IMR-90 (cell line): ENCODE measurements around the gene EVI2A. TPM values are rescaled to one million over a fixed set of nuclear protein-coding genes. Genes with fewer than 3 reads are reported as not detected.

ENCODE experiments used
- ATAC-seq: fragments of 200-7000 bp; cut with Tn5 transposase; 2 replicates; pipeline ENCODE4 v1.9.1; 2020; ENCODE audit warnings: low read depth, mild to moderate bottlenecking, moderate library complexity
- BruUV-seq: library from RNA; stranded (reverse); fragments of 400-500 nt; replicated peaks from 2 replicates; lab custom pipeline; 2021; lab: Mats Ljungman, UMichigan
- CTCF ChIA-PET: fragments of 300-600 bp; formaldehyde crosslinking; extraction: SDS; loops from one replicate; lab custom pipeline; 2021; ENCODE audit warnings: antibody characterized with exemption; lab: Yijun Ruan, JAX
- POLR2A ChIA-PET: fragments of 300-600 bp; sonication (Branson Sonifier 250); formaldehyde crosslinking; loops from one replicate; lab custom pipeline; 2022; ENCODE audit warnings: antibody characterized with exemption; ENCODE audit not compliant: unreplicated experiment; lab: Charles Lee
- DNase-seq: peaks from one replicate; pipeline ENCODE4 v3.0.0; 2013
- H2AFZ ChIP-seq: replicated peaks from 2 replicates; pipeline ENCODE3; 2013; ENCODE audit warnings: low read length, mild to moderate bottlenecking; ENCODE audit not compliant: poor library complexity
- H2AK5ac ChIP-seq: 2 replicates; pipeline ENCODE4 v1.6.1; 2013; ENCODE audit warnings: low read depth, low read length, inconsistent platforms
- H2AK9ac ChIP-seq: replicated peaks from 2 replicates; pipeline ENCODE3; 2013; ENCODE audit warnings: mild to moderate bottlenecking, low read depth, low read length, moderate library complexity; ENCODE audit not compliant: poor library complexity
- H2BK120ac ChIP-seq: 2 replicates; pipeline ENCODE4 v1.6.1; 2013; ENCODE audit warnings: low read depth, low read length, inconsistent platforms
- H2BK15ac ChIP-seq: 3 replicates; pipeline ENCODE4 v1.6.1; 2013; ENCODE audit warnings: low read depth, low read length, inconsistent platforms
- H2BK20ac ChIP-seq: 2 replicates; pipeline ENCODE4 v1.6.1; 2013; ENCODE audit warnings: low read depth, mild to moderate bottlenecking, inconsistent platforms, low read length, moderate library complexity
- H2BK5ac ChIP-seq: 2 replicates; pipeline ENCODE4 v1.6.1; 2013; ENCODE audit warnings: mild to moderate bottlenecking, low read depth, low read length, inconsistent platforms; ENCODE audit not compliant: poor library complexity, severe bottlenecking
- H3K14ac ChIP-seq: replicated peaks from 2 replicates; pipeline ENCODE4 v1.6.1; 2013; ENCODE audit warnings: low read depth, low read length, inconsistent platforms
- H3K18ac ChIP-seq: 2 replicates; pipeline ENCODE4 v1.6.1; 2013; ENCODE audit warnings: low read depth, low read length, control low read depth
- H3K23ac ChIP-seq: 2 replicates; pipeline ENCODE4 v1.6.1; 2013; ENCODE audit warnings: low read depth, low read length, inconsistent platforms
- H3K27ac ChIP-seq: 2 replicates; pipeline ENCODE4 v1.5.1; 2013; ENCODE audit warnings: mild to moderate bottlenecking, control low read depth, low read length; ENCODE audit not compliant: insufficient read depth
- H3K27me3 ChIP-seq: 2 replicates; pipeline ENCODE4 v1.6.1; 2013; ENCODE audit warnings: low read length; ENCODE audit not compliant: control insufficient read depth, insufficient read depth
- H3K36me3 ChIP-seq: 2 replicates; pipeline ENCODE4 v1.6.1; 2013; ENCODE audit warnings: low read length, mixed read lengths; ENCODE audit not compliant: control insufficient read depth, insufficient read depth
- H3K4ac ChIP-seq: 2 replicates; pipeline ENCODE4 v1.6.1; 2013; ENCODE audit warnings: low read depth, low read length, inconsistent platforms
- H3K4me1 ChIP-seq: 2 replicates; pipeline ENCODE4 v1.6.1; 2013; ENCODE audit warnings: low read length, mixed read lengths; ENCODE audit not compliant: control insufficient read depth, insufficient read depth
- H3K4me2 ChIP-seq: 2 replicates; pipeline ENCODE4 v1.6.1; 2013; ENCODE audit warnings: low read depth, mild to moderate bottlenecking, control low read depth, low read length, moderate library complexity
- H3K4me3 ChIP-seq: 2 replicates; pipeline ENCODE4 v1.5.1; 2013; ENCODE audit warnings: low read depth, mild to moderate bottlenecking, control low read depth, low read length, moderate library complexity; ENCODE audit not compliant: insufficient read depth
- H3K56ac ChIP-seq: 2 replicates; pipeline ENCODE4 v1.6.1; 2013; ENCODE audit warnings: low read length, inconsistent platforms; ENCODE audit not compliant: insufficient read depth; ENCODE audit errors: extremely low read depth
- H3K79me1 ChIP-seq, 2 experiments: 2 replicates each; pipeline ENCODE4 v1.6.1; 2013; ENCODE audit warnings: low read length in 2 of 2, inconsistent platforms in 1 of 2, low read depth in 1 of 2
- H3K9ac ChIP-seq: 2 replicates; pipeline ENCODE4 v1.6.1; 2013; ENCODE audit warnings: low read depth, low read length, control low read depth
- H3K9me1 ChIP-seq: 2 replicates; pipeline ENCODE4 v1.6.1; 2013; ENCODE audit warnings: low read length, inconsistent platforms; ENCODE audit not compliant: insufficient read depth
- H3K9me3 ChIP-seq: 2 replicates; pipeline ENCODE4 v1.6.1; 2013; ENCODE audit warnings: low read length; ENCODE audit not compliant: control insufficient read depth, insufficient read depth
- H4K20me1 ChIP-seq: 2 replicates; pipeline ENCODE4 v1.6.1; 2013; ENCODE audit warnings: low read length, inconsistent platforms; ENCODE audit not compliant: insufficient read depth
- H4K5ac ChIP-seq: 2 replicates; pipeline ENCODE4 v1.6.1; 2013; ENCODE audit warnings: mild to moderate bottlenecking, low read depth, low read length, control low read depth
- H4K8ac ChIP-seq, 2 experiments: 2 replicates each; pipeline ENCODE4 v1.6.1; 2013; ENCODE audit warnings: low read depth in 2 of 2, low read length in 2 of 2, control low read depth in 1 of 2, inconsistent platforms in 1 of 2
- H4K91ac ChIP-seq: 2 replicates; pipeline ENCODE4 v1.6.1; 2013; ENCODE audit warnings: low read depth, low read length, inconsistent platforms; ENCODE audit not compliant: insufficient read depth
- BHLHE40 ChIP-seq: fragments of 150-350 bp; IDR thresholded peaks from 2 replicates; pipeline ENCODE4 v1.6.1; 2016; ENCODE audit warnings: mild to moderate bottlenecking, low read depth, low read length
- CHD1 ChIP-seq: IDR thresholded peaks from 2 replicates; pipeline ENCODE4 v1.6.1; 2012; ENCODE audit warnings: low read depth, low read length, improper control_type of control experiment
- FOS ChIP-seq: fragments of 150-350 bp; IDR thresholded peaks from 2 replicates; pipeline ENCODE4 v1.6.1; 2016; ENCODE audit warnings: low read depth, low read length
- MAFK ChIP-seq: IDR thresholded peaks from 2 replicates; pipeline ENCODE4 v1.6.1; 2012; ENCODE audit warnings: low read depth, low read length, improper control_type of control experiment
- MAZ ChIP-seq: IDR thresholded peaks from 2 replicates; pipeline ENCODE4 v1.6.1; 2012; ENCODE audit warnings: low read depth, mild to moderate bottlenecking, low read length, improper control_type of control experiment, moderate library complexity, borderline replicate concordance
- MXI1 ChIP-seq: IDR thresholded peaks from 2 replicates; pipeline ENCODE4 v1.6.1; 2012; ENCODE audit warnings: low read depth, mild to moderate bottlenecking, low read length, moderate library complexity, borderline replicate concordance
- NFE2L2 ChIP-seq: fragments of 150-350 bp; IDR thresholded peaks from 2 replicates; pipeline ENCODE4 v1.6.1; 2016; ENCODE audit warnings: low read depth, mild to moderate bottlenecking, low read length
- RAD21 ChIP-seq: IDR thresholded peaks from 2 replicates; pipeline ENCODE4 v1.6.1; 2012; ENCODE audit warnings: low read length, improper control_type of control experiment
- RCOR1 ChIP-seq: IDR thresholded peaks from 2 replicates; pipeline ENCODE4 v1.6.1; 2012; ENCODE audit warnings: mild to moderate bottlenecking, low read length, improper control_type of control experiment; ENCODE audit not compliant: insufficient replicate concordance
- RFX5 ChIP-seq: IDR thresholded peaks from 2 replicates; pipeline ENCODE4 v1.8.0; 2012; ENCODE audit warnings: low read depth, mild to moderate bottlenecking, low read length, moderate library complexity
- SMC3 ChIP-seq: fragments of 150-350 bp; IDR thresholded peaks from 2 replicates; pipeline ENCODE4 v1.6.1; 2016; ENCODE audit warnings: low read depth, mild to moderate bottlenecking, antibody characterized with exemption, low read length, moderate library complexity
- WGBS, 2 experiments: methylation state at CpG; one replicate each; pipeline versions ENCODE4 v1.1.5 to v1.1.7; 2013; ENCODE audit warnings: missing lambda C conversion rate in 2 of 2; ENCODE audit not compliant: insufficient read length in 1 of 2; ENCODE audit errors: extremely low coverage in 2 of 2; 5-methylcytosine and 5-hydroxymethylcytosine counted together
- dilution Hi-C: fragments of 300-500 bp; cut with HindIII; formaldehyde crosslinking; loops from one replicate; pipeline ENCODE4 v1.14.3; 2018; ENCODE audit warnings: low sequenced_read_pairs; ENCODE audit not compliant: unreplicated experiment
- in situ Hi-C: fragments of 300-500 bp; cut with MboI; formaldehyde crosslinking; loops from 3 replicates; pipeline ENCODE4 v1.14.3; 2019; ENCODE audit warnings: low sequenced_read_pairs, inconsistent platforms, mixed read lengths
- intact Hi-C: fragments of 100-400 bp; cut with micrococcal nuclease; formaldehyde crosslinking; loops from 2 replicates; pipeline ENCODE4 v1.10.0; 2022
- polyA plus RNA-seq, 3 experiments: library from polyadenylated mRNA; depleted of rRNA; stranded (reverse); fragments of >200 nt; gene quantifications; 2 replicates each; pipeline ENCODE4 v1.2.3, GENCODE V29; 2012; ENCODE audit warnings: low replicate concordance in 1 of 3
- total RNA-seq: library from RNA; depleted of rRNA; stranded (reverse); fragments of >200 nt; gene quantifications from 2 replicates; pipeline ENCODE4 v1.2.3, GENCODE V29; 2012
- TF ChIP-seq, protein P1 (sequence below): conservative IDR thresholded peaks from 2 replicates; pipeline ENCODE4 v1.5.1; 2012; ENCODE audit warnings: mild to moderate bottlenecking, low read depth, low read length, improper control_type of control experiment
- TF ChIP-seq, protein P2 (sequence below): fragments of 150-350 bp; IDR thresholded peaks from 2 replicates; pipeline ENCODE4 v1.6.1; 2016; ENCODE audit warnings: low read depth, mild to moderate bottlenecking, low read length, moderate library complexity, borderline replicate concordance
- TF ChIP-seq, protein P3 (sequence below): fragments of 150-350 bp; IDR thresholded peaks from 2 replicates; pipeline ENCODE4 v1.6.1; 2017; ENCODE audit warnings: mild to moderate bottlenecking, antibody characterized with exemption, low read length, low read depth

The EVI2A gene
- total and polyA plus RNA-seq, 2 of the 4 experiments (the other 2 are of a cell fraction): 0.50 to 0.90 TPM

DNA sequence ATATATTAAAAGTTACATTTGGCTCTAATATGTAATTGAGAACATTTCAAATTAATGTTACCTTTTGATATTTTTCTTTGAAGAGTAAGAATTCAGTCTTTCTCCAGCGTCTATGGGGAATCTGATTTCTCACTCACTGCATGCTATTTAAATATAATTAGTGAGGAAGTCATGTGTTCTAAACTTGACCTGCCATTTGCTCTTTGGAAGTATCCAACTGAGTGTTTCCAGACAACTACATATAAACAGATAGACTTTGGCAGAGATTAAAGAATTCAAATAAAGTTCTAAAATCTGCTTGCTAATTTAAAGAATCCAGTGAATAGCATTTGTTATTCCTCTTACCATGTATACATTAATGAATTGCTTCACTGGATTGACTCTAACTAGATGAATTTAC lies 47.9 kb downstream of the EVI2A start:
- Histone ChIP-seq H3K4me3 (no peak overlapping the region), H3K4ac (no peak overlapping the region)
- POLR2A ChIA-PET: no interaction called here

More for the DNA sequence above, 47.9 kb downstream of the EVI2A start:
- Histone ChIP-seq H3K27ac (peak overlapping the region; percentile 42; the same call in 1 of the 2 replicates), H2BK15ac (no peak overlapping the region), H2BK5ac (peak overlapping the region; percentile 92), H3K23ac (no peak overlapping the region), H4K20me1 (no peaks in the 10 kb centered on the region), H4K8ac (no peak overlapping the region), H3K56ac (no peak overlapping the region), H2BK120ac (peak overlapping the region; percentile 9; the same call in 1 of the 2 replicates), H4K91ac (no peak overlapping the region), H3K14ac (no peak overlapping the region), H3K27me3 (no peaks in the 10 kb centered on the region), H3K36me3 (peaks cover 12% of the 10 kb centered on the region), H2BK20ac (no peak overlapping the region), H3K9ac (no peak overlapping the region), H3K4me1 (peaks cover 6% of the 10 kb centered on the region), H3K18ac (no peak overlapping the region), H2AK5ac (no peak overlapping the region), H3K4me2 (no peak overlapping the region), H3K79me1 (peaks cover 9 to 29% of the 10 kb centered on the region in 2 experiments), H4K5ac (no peak overlapping the region), H2AK9ac (no peak overlapping the region), H3K9me3 (no peaks in the 10 kb centered on the region), H2AFZ (no peak overlapping the region), H3K9me1 (peaks cover 15% of the 10 kb centered on the region; the same call in 1 of the 2 replicates)
- whole genome bisulfite sequencing, 2 experiments: no CpG with 5 or more reads among the region's 1 CpG
- BruUV-seq: no TSS peak
- ATAC-seq: no peak
- in situ Hi-C loops (no loop called here), dilution Hi-C loops (no loop called here), intact Hi-C loops (no loop called here)
- CTCF ChIA-PET: no interaction called here
- DNase-seq: no peak
- no peak for TF ChIP-seq SMC3
- TF ChIP-seq FOS: no peak
- no peak for TF ChIP-seq CHD1
- TF ChIP-seq, protein P1, sequence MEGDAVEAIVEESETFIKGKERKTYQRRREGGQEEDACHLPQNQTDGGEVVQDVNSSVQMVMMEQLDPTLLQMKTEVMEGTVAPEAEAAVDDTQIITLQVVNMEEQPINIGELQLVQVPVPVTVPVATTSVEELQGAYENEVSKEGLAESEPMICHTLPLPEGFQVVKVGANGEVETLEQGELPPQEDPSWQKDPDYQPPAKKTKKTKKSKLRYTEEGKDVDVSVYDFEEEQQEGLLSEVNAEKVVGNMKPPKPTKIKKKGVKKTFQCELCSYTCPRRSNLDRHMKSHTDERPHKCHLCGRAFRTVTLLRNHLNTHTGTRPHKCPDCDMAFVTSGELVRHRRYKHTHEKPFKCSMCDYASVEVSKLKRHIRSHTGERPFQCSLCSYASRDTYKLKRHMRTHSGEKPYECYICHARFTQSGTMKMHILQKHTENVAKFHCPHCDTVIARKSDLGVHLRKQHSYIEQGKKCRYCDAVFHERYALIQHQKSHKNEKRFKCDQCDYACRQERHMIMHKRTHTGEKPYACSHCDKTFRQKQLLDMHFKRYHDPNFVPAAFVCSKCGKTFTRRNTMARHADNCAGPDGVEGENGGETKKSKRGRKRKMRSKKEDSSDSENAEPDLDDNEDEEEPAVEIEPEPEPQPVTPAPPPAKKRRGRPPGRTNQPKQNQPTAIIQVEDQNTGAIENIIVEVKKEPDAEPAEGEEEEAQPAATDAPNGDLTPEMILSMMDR: no peak
- TF ChIP-seq RFX5: no peak
- TF ChIP-seq MAFK: no peak
- TF ChIP-seq RCOR1: no peak
- TF ChIP-seq NFE2L2: no peak
- TF ChIP-seq MXI1: no peak
- no peak for TF ChIP-seq RAD21
- TF ChIP-seq MAZ: no peak
- TF ChIP-seq, protein P2, sequence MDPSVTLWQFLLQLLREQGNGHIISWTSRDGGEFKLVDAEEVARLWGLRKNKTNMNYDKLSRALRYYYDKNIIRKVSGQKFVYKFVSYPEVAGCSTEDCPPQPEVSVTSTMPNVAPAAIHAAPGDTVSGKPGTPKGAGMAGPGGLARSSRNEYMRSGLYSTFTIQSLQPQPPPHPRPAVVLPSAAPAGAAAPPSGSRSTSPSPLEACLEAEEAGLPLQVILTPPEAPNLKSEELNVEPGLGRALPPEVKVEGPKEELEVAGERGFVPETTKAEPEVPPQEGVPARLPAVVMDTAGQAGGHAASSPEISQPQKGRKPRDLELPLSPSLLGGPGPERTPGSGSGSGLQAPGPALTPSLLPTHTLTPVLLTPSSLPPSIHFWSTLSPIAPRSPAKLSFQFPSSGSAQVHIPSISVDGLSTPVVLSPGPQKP: no peak
- TF ChIP-seq BHLHE40: no peak
- TF ChIP-seq, protein P3, sequence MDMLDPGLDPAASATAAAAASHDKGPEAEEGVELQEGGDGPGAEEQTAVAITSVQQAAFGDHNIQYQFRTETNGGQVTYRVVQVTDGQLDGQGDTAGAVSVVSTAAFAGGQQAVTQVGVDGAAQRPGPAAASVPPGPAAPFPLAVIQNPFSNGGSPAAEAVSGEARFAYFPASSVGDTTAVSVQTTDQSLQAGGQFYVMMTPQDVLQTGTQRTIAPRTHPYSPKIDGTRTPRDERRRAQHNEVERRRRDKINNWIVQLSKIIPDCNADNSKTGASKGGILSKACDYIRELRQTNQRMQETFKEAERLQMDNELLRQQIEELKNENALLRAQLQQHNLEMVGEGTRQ: no peak
